IPS-11a (cell line): ENCODE data around the gene ZNF480.
"Not testable (repeated sequence)": the region's sequence is repeated elsewhere in the genome, so short reads cannot be mapped to it uniquely, and the experiment has no call there.

ENCODE experiments used
- H3K4me3 ChIP-seq: one replicate; pipeline ENCODE4 v1.5.1; 2013; ENCODE audit warnings: low read depth, low read length, control low read depth

The ZNF480 gene

GRCh38 chr19:52336791-52337381 lies 39.9 kb downstream of the ZNF480 start:
- H3K4me3 ChIP-seq: peak overlapping the region; percentile 91

- not testable (repeated sequence) for H3K4me3 ChIP-seq
Measured at GRCh38 chr19:52339022-52339421, 42.1 kb downstream of the ZNF480 start.

- no peak overlapping the region for H3K4me3 ChIP-seq
Measured at GRCh38 chr19:52343548-52343947, 46.6 kb downstream of the ZNF480 start.

- no peak overlapping the region for H3K4me3 ChIP-seq
Measured at GRCh38 chr19:52345162-52345561, 48.2 kb downstream of the ZNF480 start.

GRCh38 chr19:52351512-52351911 lies 54.5 kb downstream of the ZNF480 start:
- no peak overlapping the region for H3K4me3 ChIP-seq

GRCh38 chr19:52366414-52366824 lies 69.5 kb downstream of the ZNF480 start:
- H3K4me3 ChIP-seq: no peak overlapping the region

- H3K4me3 ChIP-seq: peak within 1 kb of the TSS; percentile 70
Measured at GRCh38 chr19:52369559-52370340, 72.8 kb downstream of the ZNF480 start, which contains the start of gene ZNF880. ZNF880 (plus strand) TSS chr19:52369923; CDS start chr19:52369966, 43 bp downstream.

- H3K4me3 ChIP-seq: peak overlapping the region; percentile 70
Measured at GRCh38 chr19:52370341-52370710, 73.4 kb downstream of the ZNF480 start.
